ENCODE data around the gene CNNM1. TPM values are rescaled to one million over a fixed set of nuclear protein-coding genes. Genes with fewer than 3 reads are reported as not detected.

The CNNM1 gene
- total and polyA plus RNA-seq, 2 donors (not counting 3 experiments of a cell fraction or from before 2014, with no cell fraction given) = not detected

DNA sequence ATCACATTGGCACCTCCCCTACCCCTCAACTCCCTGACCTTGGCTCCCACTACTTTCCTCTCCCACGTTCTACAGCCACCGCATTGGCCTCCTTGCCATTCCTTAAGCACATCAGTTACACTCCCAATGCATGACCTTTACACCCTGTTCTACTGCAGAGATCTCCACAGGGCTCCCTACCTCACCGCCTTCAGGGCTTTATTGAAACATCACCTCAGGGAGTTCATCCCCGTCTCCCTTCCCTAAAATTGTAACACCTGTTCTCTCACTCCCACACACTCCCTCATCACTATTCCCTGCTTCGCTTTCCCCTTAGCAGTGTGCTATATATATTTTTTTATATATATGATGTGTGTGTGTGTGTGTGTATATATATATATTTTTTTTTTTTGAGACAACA lies 18.5 kb downstream of the CNNM1 start:
- H3K79me2 ChIP-seq (ENCODE audit: control insufficient read depth, insufficient read depth, low read length) = no peaks in the 10 kb centered on the region
- no peak overlapping the region for H3K9ac ChIP-seq (replicated peaks; ENCODE audit: extremely low read depth, insufficient read depth, low read length)
- no peak overlapping the region for H3K4me2 ChIP-seq (ENCODE audit: insufficient read depth, low read length)
- dilution Hi-C loops (cut with MboI; ENCODE audit: extremely low pct_ligation_motif_present, low sequenced_read_pairs) = no loop called here
- no peaks in the 10 kb centered on the region for H3K4me1 ChIP-seq (ENCODE audit: control insufficient read depth, extremely low read depth, insufficient read depth, low read length)
- POLR2A ChIA-PET = no interaction called here
- H4K20me1 ChIP-seq (replicated peaks; ENCODE audit: control insufficient read depth, extremely low read depth, insufficient read depth, low read length) = no peaks in the 10 kb centered on the region
- no peak for FAIRE-seq
- peaks cover 0 to 3% of the 10 kb centered on the region in 2 experiments for H3K27me3 ChIP-seq (ENCODE audit: control insufficient read depth in 2 of 2, insufficient read depth in 2 of 2, low read length in 2 of 2)
- no peak overlapping the region for H2AFZ ChIP-seq (ENCODE audit: low read depth, low read length)
- H3K4me3 ChIP-seq (replicated peaks in 1 of 3; ENCODE audit: insufficient read depth in 1 of 3, low read depth in 1 of 3, low read length in 3 of 3) = no peak overlapping the region
- no peak overlapping the region for H3K27ac ChIP-seq (ENCODE audit: insufficient read depth, low read depth, low read length)
- BruUV-seq (replicated peaks) = no TSS peak
- no peak for TF ChIP-seq JUN (IDR thresholded peaks at IDR 0.05; ENCODE audit: borderline replicate concordance, insufficient read depth, insufficient read length, low read depth)
- TF ChIP-seq EZH2 (IDR thresholded peaks at IDR 0.05; ENCODE audit: borderline replicate concordance, low read depth, low read length, severe bottlenecking) = no peak
- TF ChIP-seq, protein P1, sequence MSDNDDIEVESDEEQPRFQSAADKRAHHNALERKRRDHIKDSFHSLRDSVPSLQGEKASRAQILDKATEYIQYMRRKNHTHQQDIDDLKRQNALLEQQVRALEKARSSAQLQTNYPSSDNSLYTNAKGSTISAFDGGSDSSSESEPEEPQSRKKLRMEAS (IDR thresholded peaks at IDR 0.05; ENCODE audit: insufficient read depth, insufficient read length) = no peak
- TF ChIP-seq FOS (IDR thresholded peaks at IDR 0.05; ENCODE audit: borderline replicate concordance, insufficient read depth, low read length) = no peak
- TF ChIP-seq POLR2A (IDR thresholded peaks at IDR 0.05; ENCODE audit: low read depth, low read length) = no peak
- TF ChIP-seq POLR2AphosphoS5 (IDR thresholded peaks at IDR 0.05; ENCODE audit: insufficient read depth, low read depth, low read length) = no peak
- no peak for TF ChIP-seq MYC (IDR thresholded peaks at IDR 0.05; ENCODE audit: low read depth, low read length)
- no peak for TF ChIP-seq GATA2 (IDR thresholded peaks at IDR 0.05; ENCODE audit: insufficient read depth, insufficient read length, low read depth, low read length)
- TF ChIP-seq, protein P2, sequence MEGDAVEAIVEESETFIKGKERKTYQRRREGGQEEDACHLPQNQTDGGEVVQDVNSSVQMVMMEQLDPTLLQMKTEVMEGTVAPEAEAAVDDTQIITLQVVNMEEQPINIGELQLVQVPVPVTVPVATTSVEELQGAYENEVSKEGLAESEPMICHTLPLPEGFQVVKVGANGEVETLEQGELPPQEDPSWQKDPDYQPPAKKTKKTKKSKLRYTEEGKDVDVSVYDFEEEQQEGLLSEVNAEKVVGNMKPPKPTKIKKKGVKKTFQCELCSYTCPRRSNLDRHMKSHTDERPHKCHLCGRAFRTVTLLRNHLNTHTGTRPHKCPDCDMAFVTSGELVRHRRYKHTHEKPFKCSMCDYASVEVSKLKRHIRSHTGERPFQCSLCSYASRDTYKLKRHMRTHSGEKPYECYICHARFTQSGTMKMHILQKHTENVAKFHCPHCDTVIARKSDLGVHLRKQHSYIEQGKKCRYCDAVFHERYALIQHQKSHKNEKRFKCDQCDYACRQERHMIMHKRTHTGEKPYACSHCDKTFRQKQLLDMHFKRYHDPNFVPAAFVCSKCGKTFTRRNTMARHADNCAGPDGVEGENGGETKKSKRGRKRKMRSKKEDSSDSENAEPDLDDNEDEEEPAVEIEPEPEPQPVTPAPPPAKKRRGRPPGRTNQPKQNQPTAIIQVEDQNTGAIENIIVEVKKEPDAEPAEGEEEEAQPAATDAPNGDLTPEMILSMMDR (IDR thresholded peaks at IDR 0.05; ENCODE audit: extremely low read depth in 1 of 2, insufficient read depth in 1 of 2, low read depth in 1 of 2, low read length in 2 of 2) = no peak
- H3K9me3 ChIP-seq (replicated peaks; ENCODE audit: control insufficient read depth, insufficient read depth, low read length) = no peaks in the 10 kb centered on the region
- H3K36me3 ChIP-seq (ENCODE audit: control insufficient read depth in 2 of 2, extremely low read depth in 1 of 2, insufficient read depth in 2 of 2, low read length in 2 of 2) = no peaks in the 10 kb centered on the region
- no peak for DNase-seq (ENCODE audit: low read depth, low spot score)
- no peaks in the 10 kb centered on the region for H3K9me1 ChIP-seq (replicated peaks; ENCODE audit: control insufficient read depth, extremely low read depth, insufficient read depth, low read length)
- intact Hi-C loops (cut with micrococcal nuclease) = no loop called here
- CTCF ChIA-PET = no interaction called here

Measured in endothelial cell of umbilical vein (primary cell).